Measurements from ENCODE around the gene AQP9. TPM values are rescaled to one million over a fixed set of nuclear protein-coding genes. Genes with fewer than 3 reads are reported as not detected.

Gene AQP9
- 0.77 TPM for total RNA-seq
- long read RNA-seq, partial matches to known transcripts: 0 of 1 reads
- long read RNA-seq, other reads (novel, unspliced or antisense): 0 of 1 reads

- peaks cover 17% of the 10 kb centered on the region for H3K27me3 ChIP-seq (ENCODE audit: low read depth)
- intact Hi-C loops (cut with micrococcal nuclease): no loop called here
- DNase-seq: no peak
- H3K9me3 ChIP-seq (replicated peaks): no peaks in the 10 kb centered on the region
- TF ChIP-seq CTCF (IDR thresholded peaks at IDR 0.05; ENCODE audit: borderline replicate concordance): no peak
- H3K27ac ChIP-seq (replicated peaks): no peak within 1 kb of the TSS
- H3K4me3 ChIP-seq: no peak within 1 kb of the TSS
- H3K4me1 ChIP-seq: no peaks in the 10 kb centered on the region
- H3K36me3 ChIP-seq: no peaks in the 10 kb centered on the region
These were observed at the start of gene AQP9 for GRCh38 chr15:58138106-58138505. Gene AQP9, plus strand, starts transcription at chr15:58138381. Its CDS starts 185 bp downstream, at chr15:58138566.

- Histone ChIP-seq H3K36me3 (no peaks in the 10 kb centered on the region), H3K4me3 (no peak overlapping the region), H3K27me3 (ENCODE audit: low read depth) (no peaks in the 10 kb centered on the region), H3K27ac (replicated peaks) (no peak overlapping the region), H3K4me1 (no peaks in the 10 kb centered on the region), H3K9me3 (replicated peaks) (peaks cover 15% of the 10 kb centered on the region)
- intact Hi-C loops (cut with micrococcal nuclease): no loop called here
- DNase-seq: no peak
- no peak for TF ChIP-seq CTCF (IDR thresholded peaks at IDR 0.05; ENCODE audit: borderline replicate concordance)
These were observed 42.8 kb upstream of the AQP9 start for GRCh38 chr15:58095415-58095814.

GRCh38 chr15:58096529-58097084, 41.6 kb upstream of the AQP9 start:
- H3K27me3 ChIP-seq (ENCODE audit: low read depth): peaks cover 3% of the 10 kb centered on the region
- no peaks in the 10 kb centered on the region for H3K36me3 ChIP-seq
- no peaks in the 10 kb centered on the region for H3K4me1 ChIP-seq
- no peak for TF ChIP-seq CTCF (IDR thresholded peaks at IDR 0.05; ENCODE audit: borderline replicate concordance)
- no peak for DNase-seq
- H3K27ac ChIP-seq (replicated peaks): no peak overlapping the region
- intact Hi-C loops (cut with micrococcal nuclease): no loop called here
- H3K4me3 ChIP-seq: no peak overlapping the region
- peaks cover 15% of the 10 kb centered on the region for H3K9me3 ChIP-seq (replicated peaks)

GRCh38 chr15:58103482-58103881, 34.7 kb upstream of the AQP9 start:
- Histone ChIP-seq H3K4me3 (no peak overlapping the region), H3K27ac (replicated peaks) (no peak overlapping the region), H3K9me3 (replicated peaks) (no peaks in the 10 kb centered on the region), H3K36me3 (no peaks in the 10 kb centered on the region), H3K27me3 (ENCODE audit: low read depth) (peaks cover 37% of the 10 kb centered on the region), H3K4me1 (no peaks in the 10 kb centered on the region)
- intact Hi-C loops (cut with micrococcal nuclease): no loop called here
- no peak for TF ChIP-seq CTCF (IDR thresholded peaks at IDR 0.05; ENCODE audit: borderline replicate concordance)
- DNase-seq: no peak

- no peaks in the 10 kb centered on the region for H3K36me3 ChIP-seq
- H3K27me3 ChIP-seq (ENCODE audit: low read depth): peaks cover 60% of the 10 kb centered on the region
- H3K4me1 ChIP-seq: no peaks in the 10 kb centered on the region
- intact Hi-C loops (cut with micrococcal nuclease): no loop called here
- no peak overlapping the region for H3K4me3 ChIP-seq
- no peak overlapping the region for H3K27ac ChIP-seq (replicated peaks)
- no peak for DNase-seq
- H3K9me3 ChIP-seq (replicated peaks): no peaks in the 10 kb centered on the region
- no peak for TF ChIP-seq CTCF (IDR thresholded peaks at IDR 0.05; ENCODE audit: borderline replicate concordance)
These were observed 30.1 kb upstream of the AQP9 start for GRCh38 chr15:58108117-58108516.
